Astrocyte (in vitro differentiated cells and primary cell): Measurements from ENCODE around the gene ASF1B.

ENCODE experiments used
- EZH2 ChIP-seq: IDR thresholded peaks from 2 replicates; pipeline ENCODE4 v1.6.1; 2012; ENCODE audit warnings: mild to moderate bottlenecking, low read length, inconsistent platforms; ENCODE audit not compliant: insufficient read depth
- TF ChIP-seq, protein P1 (sequence below): IDR thresholded peaks from 2 replicates; pipeline ENCODE4 v1.5.1; 2011; ENCODE audit warnings: low read depth, mild to moderate bottlenecking, inconsistent platforms, low read length, moderate library complexity; ENCODE audit not compliant: insufficient read depth

DNA sequence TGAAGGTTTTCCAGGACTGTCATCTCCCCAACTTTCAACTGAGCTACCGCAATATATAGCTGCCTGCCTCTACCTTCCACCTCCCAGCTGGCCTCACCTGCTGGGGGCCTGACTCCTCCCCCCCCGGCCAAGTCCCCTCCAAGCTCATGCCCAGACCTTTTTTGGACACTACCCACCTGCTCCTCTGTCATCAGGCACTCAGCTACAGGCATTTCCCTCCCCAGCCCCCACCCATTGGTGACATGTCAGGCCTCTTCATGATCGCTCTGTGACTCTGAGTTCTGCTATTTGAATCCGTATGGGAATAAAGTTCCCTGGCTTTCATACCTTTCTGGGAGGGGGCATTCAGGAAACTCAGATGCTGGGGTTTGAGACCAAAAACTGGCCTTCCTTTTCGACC is 20.6 kb downstream of the ASF1B start:
- TF ChIP-seq, protein P1, sequence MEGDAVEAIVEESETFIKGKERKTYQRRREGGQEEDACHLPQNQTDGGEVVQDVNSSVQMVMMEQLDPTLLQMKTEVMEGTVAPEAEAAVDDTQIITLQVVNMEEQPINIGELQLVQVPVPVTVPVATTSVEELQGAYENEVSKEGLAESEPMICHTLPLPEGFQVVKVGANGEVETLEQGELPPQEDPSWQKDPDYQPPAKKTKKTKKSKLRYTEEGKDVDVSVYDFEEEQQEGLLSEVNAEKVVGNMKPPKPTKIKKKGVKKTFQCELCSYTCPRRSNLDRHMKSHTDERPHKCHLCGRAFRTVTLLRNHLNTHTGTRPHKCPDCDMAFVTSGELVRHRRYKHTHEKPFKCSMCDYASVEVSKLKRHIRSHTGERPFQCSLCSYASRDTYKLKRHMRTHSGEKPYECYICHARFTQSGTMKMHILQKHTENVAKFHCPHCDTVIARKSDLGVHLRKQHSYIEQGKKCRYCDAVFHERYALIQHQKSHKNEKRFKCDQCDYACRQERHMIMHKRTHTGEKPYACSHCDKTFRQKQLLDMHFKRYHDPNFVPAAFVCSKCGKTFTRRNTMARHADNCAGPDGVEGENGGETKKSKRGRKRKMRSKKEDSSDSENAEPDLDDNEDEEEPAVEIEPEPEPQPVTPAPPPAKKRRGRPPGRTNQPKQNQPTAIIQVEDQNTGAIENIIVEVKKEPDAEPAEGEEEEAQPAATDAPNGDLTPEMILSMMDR = no peak
- no peak for TF ChIP-seq EZH2
